ENCODE results near the gene RUNX1. TPM values are rescaled to one million over a fixed set of nuclear protein-coding genes. Genes with fewer than 3 reads are reported as not detected.

Gene RUNX1
- total and polyA plus RNA-seq, 2 of the 13 experiments (the other 11 are each of a cell fraction or from before 2014, with no cell fraction given), result 5.4 to 6.4 TPM

DNA sequence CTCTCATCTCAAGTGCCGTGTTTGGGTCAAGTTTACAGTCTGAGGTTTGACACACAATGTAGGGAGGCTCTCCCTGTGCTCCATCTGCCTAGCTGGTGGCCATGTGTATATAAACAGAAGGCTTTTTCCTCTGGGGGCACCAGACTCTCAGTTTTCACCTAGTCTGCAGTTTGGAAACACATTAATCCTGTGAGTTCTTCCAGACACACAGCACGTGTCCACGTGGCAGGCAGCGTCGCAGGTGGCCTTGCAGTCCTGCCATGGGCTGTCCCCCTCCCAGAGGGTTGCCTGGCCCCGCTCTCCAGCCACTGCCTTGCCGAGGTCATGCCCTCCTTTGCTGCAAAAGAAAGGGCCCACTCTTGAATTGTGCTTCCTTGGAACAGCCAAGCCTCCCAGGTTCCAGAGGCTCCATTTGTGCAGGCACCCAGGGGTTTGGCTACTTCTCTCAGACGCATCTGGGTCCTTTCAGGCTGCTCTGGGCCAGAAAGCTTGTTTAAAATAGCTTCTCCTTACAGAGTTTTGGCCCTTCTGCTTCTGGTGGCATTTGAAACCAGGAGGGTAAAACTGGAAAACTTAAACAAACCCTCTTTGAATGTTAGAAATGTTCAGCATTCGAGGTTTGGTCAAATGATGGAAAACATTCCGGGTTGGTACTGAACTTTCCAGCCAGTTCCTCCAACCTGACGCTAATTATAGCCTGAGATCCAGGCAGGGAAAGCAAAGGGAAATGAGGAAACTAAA, 4.4 kb upstream of the RUNX1 start (continued):
- TF ChIP-seq ZNF256 (CRISPR knock-in tag; conservative IDR thresholded peaks at IDR 0.05), result 0 out of 2 replicates have a peak, but pooled peaks have one; percentile 49
- 0 out of 2 replicates have a peak, but pooled peaks have one; percentile 27 for TF ChIP-seq KAT8 (CRISPR knock-in tag; IDR thresholded peaks at IDR 0.05)
- TF ChIP-seq DMAP1 (CRISPR knock-in tag; IDR thresholded peaks at IDR 0.05), result 0 out of 2 replicates have a peak, but pooled peaks have one; percentile 32
- TF ChIP-seq, protein P1, sequence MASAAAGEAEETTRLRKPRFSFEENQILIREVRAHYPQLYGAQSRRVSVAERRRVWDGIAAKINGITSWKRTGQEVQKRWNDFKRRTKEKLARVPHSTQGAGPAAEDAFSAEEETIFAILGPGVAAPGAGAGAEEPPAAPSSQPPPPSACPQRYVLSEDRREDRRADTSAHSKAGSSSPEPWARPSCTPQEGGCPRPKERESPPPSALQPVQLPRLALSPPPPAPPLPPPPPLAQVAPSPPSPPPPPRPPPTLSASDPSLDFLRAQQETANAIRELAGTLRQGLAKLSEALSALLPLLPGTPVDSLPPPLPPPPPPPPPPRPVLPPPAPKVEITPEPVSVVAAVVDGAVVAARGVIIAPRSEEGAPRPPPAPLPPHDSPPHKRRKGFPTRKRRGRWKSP (CRISPR knock-in tag; IDR thresholded peaks at IDR 0.05), result peak; percentile 72; the same call in 1 of the 2 replicates
- TF ChIP-seq, protein P2, sequence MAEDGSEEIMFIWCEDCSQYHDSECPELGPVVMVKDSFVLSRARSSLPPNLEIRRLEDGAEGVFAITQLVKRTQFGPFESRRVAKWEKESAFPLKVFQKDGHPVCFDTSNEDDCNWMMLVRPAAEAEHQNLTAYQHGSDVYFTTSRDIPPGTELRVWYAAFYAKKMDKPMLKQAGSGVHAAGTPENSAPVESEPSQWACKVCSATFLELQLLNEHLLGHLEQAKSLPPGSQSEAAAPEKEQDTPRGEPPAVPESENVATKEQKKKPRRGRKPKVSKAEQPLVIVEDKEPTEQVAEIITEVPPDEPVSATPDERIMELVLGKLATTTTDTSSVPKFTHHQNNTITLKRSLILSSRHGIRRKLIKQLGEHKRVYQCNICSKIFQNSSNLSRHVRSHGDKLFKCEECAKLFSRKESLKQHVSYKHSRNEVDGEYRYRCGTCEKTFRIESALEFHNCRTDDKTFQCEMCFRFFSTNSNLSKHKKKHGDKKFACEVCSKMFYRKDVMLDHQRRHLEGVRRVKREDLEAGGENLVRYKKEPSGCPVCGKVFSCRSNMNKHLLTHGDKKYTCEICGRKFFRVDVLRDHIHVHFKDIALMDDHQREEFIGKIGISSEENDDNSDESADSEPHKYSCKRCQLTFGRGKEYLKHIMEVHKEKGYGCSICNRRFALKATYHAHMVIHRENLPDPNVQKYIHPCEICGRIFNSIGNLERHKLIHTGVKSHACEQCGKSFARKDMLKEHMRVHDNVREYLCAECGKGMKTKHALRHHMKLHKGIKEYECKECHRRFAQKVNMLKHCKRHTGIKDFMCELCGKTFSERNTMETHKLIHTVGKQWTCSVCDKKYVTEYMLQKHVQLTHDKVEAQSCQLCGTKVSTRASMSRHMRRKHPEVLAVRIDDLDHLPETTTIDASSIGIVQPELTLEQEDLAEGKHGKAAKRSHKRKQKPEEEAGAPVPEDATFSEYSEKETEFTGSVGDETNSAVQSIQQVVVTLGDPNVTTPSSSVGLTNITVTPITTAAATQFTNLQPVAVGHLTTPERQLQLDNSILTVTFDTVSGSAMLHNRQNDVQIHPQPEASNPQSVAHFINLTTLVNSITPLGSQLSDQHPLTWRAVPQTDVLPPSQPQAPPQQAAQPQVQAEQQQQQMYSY (CRISPR knock-in tag; IDR thresholded peaks at IDR 0.05), result no peak
- TF ChIP-seq, protein P3, sequence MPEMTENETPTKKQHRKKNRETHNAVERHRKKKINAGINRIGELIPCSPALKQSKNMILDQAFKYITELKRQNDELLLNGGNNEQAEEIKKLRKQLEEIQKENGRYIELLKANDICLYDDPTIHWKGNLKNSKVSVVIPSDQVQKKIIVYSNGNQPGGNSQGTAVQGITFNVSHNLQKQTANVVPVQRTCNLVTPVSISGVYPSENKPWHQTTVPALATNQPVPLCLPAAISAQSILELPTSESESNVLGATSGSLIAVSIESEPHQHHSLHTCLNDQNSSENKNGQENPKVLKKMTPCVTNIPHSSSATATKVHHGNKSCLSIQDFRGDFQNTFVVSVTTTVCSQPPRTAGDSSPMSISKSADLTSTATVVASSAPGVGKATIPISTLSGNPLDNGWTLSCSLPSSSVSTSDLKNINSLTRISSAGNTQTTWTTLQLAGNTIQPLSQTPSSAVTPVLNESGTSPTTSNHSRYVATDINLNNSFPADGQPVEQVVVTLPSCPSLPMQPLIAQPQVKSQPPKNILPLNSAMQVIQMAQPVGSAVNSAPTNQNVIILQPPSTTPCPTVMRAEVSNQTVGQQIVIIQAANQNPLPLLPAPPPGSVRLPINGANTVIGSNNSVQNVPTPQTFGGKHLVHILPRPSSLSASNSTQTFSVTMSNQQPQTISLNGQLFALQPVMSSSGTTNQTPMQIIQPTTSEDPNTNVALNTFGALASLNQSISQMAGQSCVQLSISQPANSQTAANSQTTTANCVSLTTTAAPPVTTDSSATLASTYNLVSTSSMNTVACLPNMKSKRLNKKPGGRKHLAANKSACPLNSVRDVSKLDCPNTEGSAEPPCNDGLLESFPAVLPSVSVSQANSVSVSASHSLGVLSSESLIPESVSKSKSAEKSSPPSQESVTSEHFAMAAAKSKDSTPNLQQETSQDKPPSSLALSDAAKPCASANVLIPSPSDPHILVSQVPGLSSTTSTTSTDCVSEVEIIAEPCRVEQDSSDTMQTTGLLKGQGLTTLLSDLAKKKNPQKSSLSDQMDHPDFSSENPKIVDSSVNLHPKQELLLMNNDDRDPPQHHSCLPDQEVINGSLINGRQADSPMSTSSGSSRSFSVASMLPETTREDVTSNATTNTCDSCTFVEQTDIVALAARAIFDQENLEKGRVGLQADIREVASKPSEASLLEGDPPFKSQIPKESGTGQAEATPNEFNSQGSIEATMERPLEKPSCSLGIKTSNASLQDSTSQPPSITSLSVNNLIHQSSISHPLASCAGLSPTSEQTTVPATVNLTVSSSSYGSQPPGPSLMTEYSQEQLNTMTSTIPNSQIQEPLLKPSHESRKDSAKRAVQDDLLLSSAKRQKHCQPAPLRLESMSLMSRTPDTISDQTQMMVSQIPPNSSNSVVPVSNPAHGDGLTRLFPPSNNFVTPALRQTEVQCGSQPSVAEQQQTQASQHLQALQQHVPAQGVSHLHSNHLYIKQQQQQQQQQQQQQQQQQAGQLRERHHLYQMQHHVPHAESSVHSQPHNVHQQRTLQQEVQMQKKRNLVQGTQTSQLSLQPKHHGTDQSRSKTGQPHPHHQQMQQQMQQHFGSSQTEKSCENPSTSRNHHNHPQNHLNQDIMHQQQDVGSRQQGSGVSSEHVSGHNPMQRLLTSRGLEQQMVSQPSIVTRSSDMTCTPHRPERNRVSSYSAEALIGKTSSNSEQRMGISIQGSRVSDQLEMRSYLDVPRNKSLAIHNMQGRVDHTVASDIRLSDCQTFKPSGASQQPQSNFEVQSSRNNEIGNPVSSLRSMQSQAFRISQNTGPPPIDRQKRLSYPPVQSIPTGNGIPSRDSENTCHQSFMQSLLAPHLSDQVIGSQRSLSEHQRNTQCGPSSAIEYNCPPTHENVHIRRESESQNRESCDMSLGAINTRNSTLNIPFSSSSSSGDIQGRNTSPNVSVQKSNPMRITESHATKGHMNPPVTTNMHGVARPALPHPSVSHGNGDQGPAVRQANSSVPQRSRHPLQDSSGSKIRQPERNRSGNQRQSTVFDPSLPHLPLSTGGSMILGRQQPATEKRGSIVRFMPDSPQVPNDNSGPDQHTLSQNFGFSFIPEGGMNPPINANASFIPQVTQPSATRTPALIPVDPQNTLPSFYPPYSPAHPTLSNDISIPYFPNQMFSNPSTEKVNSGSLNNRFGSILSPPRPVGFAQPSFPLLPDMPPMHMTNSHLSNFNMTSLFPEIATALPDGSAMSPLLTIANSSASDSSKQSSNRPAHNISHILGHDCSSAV (CRISPR knock-in tag; IDR thresholded peaks at IDR 0.05; ENCODE audit: borderline replicate concordance), result no peak
- TF ChIP-seq FOXJ3 (CRISPR knock-in tag; IDR thresholded peaks at IDR 0.05; ENCODE audit: borderline replicate concordance), result no peak
- TF ChIP-seq, protein P4, sequence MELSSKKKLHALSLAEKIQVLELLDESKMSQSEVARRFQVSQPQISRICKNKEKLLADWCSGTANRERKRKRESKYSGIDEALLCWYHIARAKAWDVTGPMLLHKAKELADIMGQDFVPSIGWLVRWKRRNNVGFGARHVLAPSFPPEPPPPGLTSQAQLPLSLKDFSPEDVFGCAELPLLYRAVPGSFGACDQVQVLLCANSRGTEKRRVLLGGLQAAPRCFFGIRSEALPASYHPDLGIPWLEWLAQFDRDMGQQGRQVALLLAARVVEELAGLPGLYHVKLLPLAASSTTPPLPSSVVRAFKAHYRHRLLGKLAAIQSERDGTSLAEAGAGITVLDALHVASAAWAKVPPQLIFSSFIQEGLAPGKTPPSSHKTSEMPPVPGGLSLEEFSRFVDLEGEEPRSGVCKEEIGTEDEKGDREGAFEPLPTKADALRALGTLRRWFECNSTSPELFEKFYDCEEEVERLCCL (CRISPR knock-in tag; IDR thresholded peaks at IDR 0.05; ENCODE audit: borderline replicate concordance), result no peak

All from HepG2 (cell line).